HepG2 (cell line): ENCODE data around the gene ACSS1. TPM values are rescaled to one million over a fixed set of nuclear protein-coding genes. Genes with fewer than 3 reads are reported as not detected.

Source experiments
- AHR ChIP-seq: IDR thresholded peaks from 2 replicates; pipeline ENCODE4 v1.6.1; 2018; ENCODE audit warnings: missing genetic modification reagents, missing compliant biosample characterization
- EED ChIP-seq: sonication (generic); formaldehyde crosslinking; IDR thresholded peaks from 2 replicates; pipeline ENCODE4 v1.5.0; 2020; ENCODE audit warnings: mild to moderate bottlenecking, missing genetic modification reagents
- GATAD1 ChIP-seq: IDR thresholded peaks from 2 replicates; pipeline ENCODE4 v1.6.1; 2016; ENCODE audit warnings: missing genetic modification reagents, missing compliant biosample characterization
- MAZ ChIP-seq, 2 experiments: sonication (generic) in 1 of 2; formaldehyde crosslinking in 1 of 2; IDR thresholded peaks; 2 replicates each; pipeline versions ENCODE4 v1.5.0 to v1.6.1; 2012 to 2020; ENCODE audit warnings: low read depth in 2 of 2, mild to moderate bottlenecking in 2 of 2, borderline replicate concordance in 1 of 2, improper control_type of control experiment in 1 of 2, low read length in 1 of 2, missing genetic modification reagents in 1 of 2, moderate library complexity in 1 of 2
- PAWR ChIP-seq: sonication (generic); formaldehyde crosslinking; IDR thresholded peaks from 2 replicates; pipeline ENCODE4 v1.4.0; 2020; ENCODE audit warnings: missing genetic modification reagents, mild to moderate bottlenecking, borderline replicate concordance
- PHF5A ChIP-seq: IDR thresholded peaks from one replicate; pipeline ENCODE4 v1.6.1; 2018; ENCODE audit warnings: low read depth, missing genetic modification reagents; ENCODE audit not compliant: unreplicated experiment
- PRMT3 ChIP-seq: sonication (generic); formaldehyde crosslinking; IDR thresholded peaks from 2 replicates; pipeline ENCODE4 v1.8.1; 2022; ENCODE audit warnings: low read depth, mild to moderate bottlenecking, moderate library complexity, missing genetic modification reagents, borderline replicate concordance
- RXRB ChIP-seq: IDR thresholded peaks from 2 replicates; pipeline ENCODE4 v1.6.1; 2016; ENCODE audit warnings: borderline replicate concordance, missing genetic modification reagents, missing compliant biosample characterization
- TMF1 ChIP-seq: sonication (generic); formaldehyde crosslinking; IDR thresholded peaks from 2 replicates; pipeline ENCODE4 v1.8.1; 2022; ENCODE audit warnings: low read depth, missing genetic modification reagents
- XBP1 ChIP-seq: sonication (generic); formaldehyde crosslinking; IDR thresholded peaks from 2 replicates; pipeline ENCODE4 v1.5.0; 2020; ENCODE audit warnings: missing genetic modification reagents
- ZNF318 ChIP-seq: sonication (generic); formaldehyde crosslinking; IDR thresholded peaks from 2 replicates; pipeline ENCODE4 v1.4.0; 2020; ENCODE audit warnings: mild to moderate bottlenecking, missing genetic modification reagents
- ZNF33B ChIP-seq: sonication (generic); formaldehyde crosslinking; IDR thresholded peaks from 2 replicates; pipeline ENCODE4 v1.5.1; 2020; ENCODE audit warnings: mild to moderate bottlenecking, missing genetic modification reagents
- ZNF510 ChIP-seq: sonication (generic); formaldehyde crosslinking; IDR thresholded peaks from 2 replicates; pipeline ENCODE4 v1.4.0; 2020; ENCODE audit warnings: low read depth, mild to moderate bottlenecking, missing genetic modification reagents
- ZNF768 ChIP-seq: sonication (generic); formaldehyde crosslinking; IDR thresholded peaks from 2 replicates; pipeline ENCODE4 v1.4.0; 2020; ENCODE audit warnings: missing genetic modification reagents
- ZNF773 ChIP-seq: sonication (generic); formaldehyde crosslinking; IDR thresholded peaks from 2 replicates; pipeline ENCODE4 v1.4.0; 2020; ENCODE audit warnings: missing genetic modification reagents, borderline replicate concordance
- ZNF788 ChIP-seq: sonication (generic); formaldehyde crosslinking; IDR thresholded peaks from 2 replicates; pipeline ENCODE4 v1.5.0; 2020; ENCODE audit warnings: mild to moderate bottlenecking, missing genetic modification reagents, borderline replicate concordance
- ZSCAN30 ChIP-seq: sonication (generic); formaldehyde crosslinking; IDR thresholded peaks from 2 replicates; pipeline ENCODE4 v1.5.0; 2020; ENCODE audit warnings: mild to moderate bottlenecking, missing genetic modification reagents
- polyA plus RNA-seq, 8 experiments: library from polyadenylated mRNA; depleted of rRNA in 3 of 8; stranded (reverse) in 7 of 8; unstranded in 1 of 8; fragments of >200 nt; fragmentation: Illumina TruSeq in 4 of 8; extraction: Trizol in 4 of 8; gene quantifications; 2 replicates each; pipeline versions ENCODE4 v1.2.1 to v1.2.3, GENCODE V29; 2011 to 2016; ENCODE audit warnings: low read depth in 4 of 8, missing spikeins in 1 of 8, mixed read lengths in 1 of 8; ENCODE audit not compliant: insufficient read depth in 1 of 8
- total RNA-seq, 5 experiments: library from RNA; depleted of rRNA; stranded (reverse); fragments of >200 nt; fragmentation: Illumina TruSeq; extraction: Trizol; gene quantifications; 2 replicates each; pipeline ENCODE4 v1.2.3, GENCODE V29; 2016; ENCODE audit warnings: low read depth in 1 of 5
- TF ChIP-seq, protein P1 (sequence below): sonication (generic); formaldehyde crosslinking; IDR thresholded peaks from 2 replicates; pipeline ENCODE4 v1.4.0; 2020; ENCODE audit warnings: mild to moderate bottlenecking, missing genetic modification reagents

The ACSS1 gene
- total and polyA plus RNA-seq, 2 of the 13 experiments (the other 11 are each of a cell fraction or from before 2014, with no cell fraction given) = 15.2 to 41.6 TPM

GRCh38 chr20:25057234-25058050, 497 bp downstream of the ACSS1 start (continued):
- TF ChIP-seq AHR (CRISPR knock-in tag) (peak; percentile 40), PRMT3 (CRISPR knock-in tag) (no peak), ZNF33B (CRISPR knock-in tag) (peak; percentile 71; the same call in 1 of the 2 replicates), MAZ (IDR thresholded peaks at IDR 0.05; ENCODE audit: borderline replicate concordance, low read depth, low read length) (no peak), MAZ (CRISPR knock-in tag; IDR thresholded peaks at IDR 0.05; ENCODE audit: low read depth) (peak; percentile 61), ZNF788 (CRISPR knock-in tag) (peak; percentile 68; the same call in 1 of the 2 replicates), ZNF768 (CRISPR knock-in tag) (peak; percentile 4; the same call in 1 of the 2 replicates), PHF5A (no peak), ZNF510 (CRISPR knock-in tag) (peak; percentile 58; the same call in 1 of the 2 replicates), PAWR (CRISPR knock-in tag) (no peak), ZSCAN30 (CRISPR knock-in tag) (0 out of 2 replicates have a peak, but pooled peaks have one; percentile 70), EED (CRISPR knock-in tag) (peak; percentile 94; the same call in 1 of the 2 replicates), ZNF318 (CRISPR knock-in tag) (0 out of 2 replicates have a peak, but pooled peaks have one; percentile 22), GATAD1 (CRISPR knock-in tag) (0 out of 2 replicates have a peak, but pooled peaks have one; percentile 13), XBP1 (CRISPR knock-in tag) (no peak), TMF1 (CRISPR knock-in tag) (no peak), RXRB (CRISPR knock-in tag) (peak; percentile 8; the same call in 1 of the 2 replicates), ZNF773 (CRISPR knock-in tag) (peak; percentile 89; the same call in 1 of the 2 replicates)
- TF ChIP-seq, protein P1, sequence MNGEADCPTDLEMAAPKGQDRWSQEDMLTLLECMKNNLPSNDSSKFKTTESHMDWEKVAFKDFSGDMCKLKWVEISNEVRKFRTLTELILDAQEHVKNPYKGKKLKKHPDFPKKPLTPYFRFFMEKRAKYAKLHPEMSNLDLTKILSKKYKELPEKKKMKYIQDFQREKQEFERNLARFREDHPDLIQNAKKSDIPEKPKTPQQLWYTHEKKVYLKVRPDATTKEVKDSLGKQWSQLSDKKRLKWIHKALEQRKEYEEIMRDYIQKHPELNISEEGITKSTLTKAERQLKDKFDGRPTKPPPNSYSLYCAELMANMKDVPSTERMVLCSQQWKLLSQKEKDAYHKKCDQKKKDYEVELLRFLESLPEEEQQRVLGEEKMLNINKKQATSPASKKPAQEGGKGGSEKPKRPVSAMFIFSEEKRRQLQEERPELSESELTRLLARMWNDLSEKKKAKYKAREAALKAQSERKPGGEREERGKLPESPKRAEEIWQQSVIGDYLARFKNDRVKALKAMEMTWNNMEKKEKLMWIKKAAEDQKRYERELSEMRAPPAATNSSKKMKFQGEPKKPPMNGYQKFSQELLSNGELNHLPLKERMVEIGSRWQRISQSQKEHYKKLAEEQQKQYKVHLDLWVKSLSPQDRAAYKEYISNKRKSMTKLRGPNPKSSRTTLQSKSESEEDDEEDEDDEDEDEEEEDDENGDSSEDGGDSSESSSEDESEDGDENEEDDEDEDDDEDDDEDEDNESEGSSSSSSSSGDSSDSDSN (CRISPR knock-in tag) = peak; percentile 94; the same call in 1 of the 2 replicates
